PC-9 (cell line): ENCODE data around the gene SAMHD1. TPM values are rescaled to one million over a fixed set of nuclear protein-coding genes. Genes with fewer than 3 reads are reported as not detected.

ENCODE experiments used
- BruUV-seq: library from RNA; stranded (reverse); fragments of 400-500 nt; replicated peaks from 2 replicates; lab custom pipeline; 2021; lab: Mats Ljungman, UMichigan
- CTCF ChIA-PET: fragments of 300-600 bp; sonication (Branson Sonifier 250); formaldehyde crosslinking; loops from one replicate; lab custom pipeline; 2022; ENCODE audit warnings: antibody characterized with exemption; lab: Charles Lee
- POLR2A ChIA-PET: fragments of 300-600 bp; sonication (Branson Sonifier 250); formaldehyde crosslinking; loops from one replicate; lab custom pipeline; 2022; ENCODE audit warnings: antibody characterized with exemption; ENCODE audit not compliant: unreplicated experiment; lab: Charles Lee
- DNase-seq, 2 experiments: peaks; one replicate each; pipeline versions ENCODE4 v3.0.0 to v3.0.0-alpha.2; 2015 to 2022; ENCODE audit warnings: mixed read lengths in 1 of 2
- H2AFZ ChIP-seq: fragments of 200-600 bp; sonication (generic); 2 replicates; pipeline ENCODE4 v1.8.1; 2017; ENCODE audit warnings: antibody characterized with exemption
- H3F3A ChIP-seq: fragments of 200-600 bp; sonication (generic); 2 replicates; pipeline ENCODE4 v1.8.1; 2017; ENCODE audit warnings: antibody characterized with exemption, mild to moderate bottlenecking, low read depth; ENCODE audit not compliant: insufficient read depth
- H3K27ac ChIP-seq: fragments of 200-600 bp; sonication (generic); 2 replicates; pipeline ENCODE4 v1.6.1; 2016; ENCODE audit warnings: mixed run types
- H3K27me3 ChIP-seq: fragments of 200-600 bp; sonication (generic); 2 replicates; pipeline ENCODE4 v1.6.1; 2016; ENCODE audit warnings: low read depth, mixed run types; ENCODE audit not compliant: insufficient read depth
- H3K36me3 ChIP-seq: fragments of 200-600 bp; sonication (generic); 2 replicates; pipeline ENCODE4 v1.6.1; 2016; ENCODE audit warnings: low read depth, mixed run types
- H3K4me1 ChIP-seq: fragments of 200-600 bp; sonication (generic); replicated peaks from 2 replicates; pipeline ENCODE4 v1.6.1; 2016; ENCODE audit warnings: mixed run types; ENCODE audit not compliant: insufficient read depth
- H3K4me2 ChIP-seq: fragments of 200-600 bp; sonication (generic); 2 replicates; pipeline ENCODE4 v1.6.1; 2017; ENCODE audit warnings: mixed run types
- H3K4me3 ChIP-seq: fragments of 200-600 bp; sonication (generic); 2 replicates; pipeline ENCODE4 v1.6.1; 2016; ENCODE audit warnings: mixed run types
- H3K79me2 ChIP-seq: fragments of 200-600 bp; sonication (generic); 2 replicates; pipeline ENCODE4 v1.6.1; 2017; ENCODE audit warnings: low read depth, mixed run types
- H3K9me2 ChIP-seq: fragments of 200-600 bp; sonication (generic); 2 replicates; pipeline ENCODE4 v1.8.1; 2017; ENCODE audit warnings: mild to moderate bottlenecking; ENCODE audit not compliant: insufficient read depth
- H3K9me3 ChIP-seq: fragments of 200-600 bp; sonication (generic); 2 replicates; pipeline ENCODE4 v1.8.1; 2016; ENCODE audit warnings: low read depth; ENCODE audit not compliant: insufficient read depth
- H4K20me1 ChIP-seq: fragments of 200-600 bp; sonication (generic); 2 replicates; pipeline ENCODE4 v1.8.1; 2017; ENCODE audit not compliant: insufficient read depth
- CTCF ChIP-seq: fragments of 200-600 bp; sonication (generic); conservative IDR thresholded peaks from 2 replicates; pipeline ENCODE4 v1.6.1; 2017; ENCODE audit warnings: mixed run types, antibody characterized with exemption, mild to moderate bottlenecking, moderate library complexity
- EZH2 ChIP-seq: fragments of 200-600 bp; sonication (generic); IDR thresholded peaks from 2 replicates; pipeline ENCODE4 v1.8.0; 2017; ENCODE audit warnings: antibody characterized with exemption, low read depth
- intact Hi-C: fragments of 100-400 bp; cut with micrococcal nuclease; formaldehyde crosslinking; loops from one replicate; pipeline ENCODE4 v1.10.0; 2022; ENCODE audit not compliant: unreplicated experiment
- total RNA-seq: library from RNA; stranded (reverse); gene quantifications from 2 replicates; pipeline ENCODE4 v1.2.3, GENCODE V29; 2021

Gene SAMHD1
- total RNA-seq, 1 experiment from 2014 or later, result 21.2 TPM

GRCh38 chr20:36866164-36866563 is 85.3 kb downstream of the SAMHD1 start:
- H3K9me3 ChIP-seq, result no peaks in the 10 kb centered on the region
- no peaks in the 10 kb centered on the region for H3K79me2 ChIP-seq
- H3K4me2 ChIP-seq, result no peak overlapping the region
- no peaks in the 10 kb centered on the region for H3K36me3 ChIP-seq
- H3K4me1 ChIP-seq, result 0 out of 2 replicates have a peak, but pooled peaks cover 12% of the 10 kb centered on the region
- TF ChIP-seq EZH2 (no peak), CTCF (no peak)
- no peaks in the 10 kb centered on the region for H3K9me2 ChIP-seq
- BruUV-seq, result no TSS peak
- no peaks in the 10 kb centered on the region; the same call in 1 of the 2 replicates for H4K20me1 ChIP-seq
- H3K27ac ChIP-seq, result no peak overlapping the region
- CTCF ChIA-PET, result interaction anchor here (0.7 kb wide), 1 partner anchor 16 kb away, joined by 3 read pairs; no protein-coding TSS in a partner anchor
- POLR2A ChIA-PET, result no interaction called here
- H3F3A ChIP-seq, result peaks cover 6% of the 10 kb centered on the region; the same call in 1 of the 2 replicates
- no peak overlapping the region for H3K4me3 ChIP-seq
- no peak overlapping the region for H2AFZ ChIP-seq
- intact Hi-C loops, result no loop called here
- no peak for DNase-seq
- H3K27me3 ChIP-seq, result no peaks in the 10 kb centered on the region

GRCh38 chr20:36865861-36866149 is 85.7 kb downstream of the SAMHD1 start:
- Histone ChIP-seq H3K4me2 (no peak overlapping the region), H3K27ac (no peak overlapping the region), H3K36me3 (no peaks in the 10 kb centered on the region), H4K20me1 (no peaks in the 10 kb centered on the region; the same call in 1 of the 2 replicates), H3K9me2 (no peaks in the 10 kb centered on the region), H3K9me3 (no peaks in the 10 kb centered on the region), H3K4me3 (no peak overlapping the region), H3K79me2 (no peaks in the 10 kb centered on the region), H3K27me3 (no peaks in the 10 kb centered on the region), H3F3A (peaks cover 7% of the 10 kb centered on the region; the same call in 1 of the 2 replicates), H2AFZ (no peak overlapping the region), H3K4me1 (0 out of 2 replicates have a peak, but pooled peaks cover 12% of the 10 kb centered on the region)
- TF ChIP-seq CTCF (no peak), EZH2 (no peak)
- ChIA-PET POLR2A (no interaction called here), CTCF (interaction anchor here (0.6 to 0.7 kb wide), 2 partner anchors 16 to 1118 kb away, joined by 3 to 7 read pairs; no protein-coding TSS in a partner anchor)
- intact Hi-C loops, result no loop called here
- no TSS peak for BruUV-seq
- DNase-seq, result no peak

- H3K27ac ChIP-seq, result no peak overlapping the region
- no peaks in the 10 kb centered on the region for H3K36me3 ChIP-seq
- H3K4me2 ChIP-seq, result peak overlapping the region; percentile 82; the same call in 1 of the 2 replicates
- H4K20me1 ChIP-seq, result no peaks in the 10 kb centered on the region; the same call in 1 of the 2 replicates
- DNase-seq, result no peak
- no peaks in the 10 kb centered on the region for H3K27me3 ChIP-seq
- H3K9me2 ChIP-seq, result no peaks in the 10 kb centered on the region
- TF ChIP-seq CTCF (no peak), EZH2 (no peak)
- H3K9me3 ChIP-seq, result no peaks in the 10 kb centered on the region
- BruUV-seq, result no TSS peak
- POLR2A ChIA-PET, result no interaction called here
- CTCF ChIA-PET, result interaction anchor here (0.5 to 0.7 kb wide), 4 partner anchors 17 to 1118 kb away, joined by 3 to 7 read pairs (median 4); no protein-coding TSS in a partner anchor
- H3K4me3 ChIP-seq, result no peak overlapping the region
- no peaks in the 10 kb centered on the region for H3K79me2 ChIP-seq
- H2AFZ ChIP-seq, result no peak overlapping the region
- 0 out of 2 replicates have a peak, but pooled peaks cover 12% of the 10 kb centered on the region for H3K4me1 ChIP-seq
- intact Hi-C loops, result no loop called here
- peaks cover 7% of the 10 kb centered on the region; the same call in 1 of the 2 replicates for H3F3A ChIP-seq
Measured at GRCh38 chr20:36865076-36865860, 86.2 kb downstream of the SAMHD1 start.
